H9 (cell line): Measurements from ENCODE around the gene PLEKHM3. TPM values are rescaled to one million over a fixed set of nuclear protein-coding genes. Genes with fewer than 3 reads are reported as not detected.

Source experiments
- DNase-seq: peaks from one replicate; pipeline ENCODE4 v3.0.0-alpha.2; 2017
- H2AFZ ChIP-seq: one replicate; pipeline ENCODE4 v1.6.1; 2013; ENCODE audit warnings: mild to moderate bottlenecking, low read length, control low read depth, moderate library complexity
- H2AK5ac ChIP-seq: 2 replicates; pipeline ENCODE4 v1.6.1; 2013; ENCODE audit warnings: low read length, control low read depth, mixed read lengths; ENCODE audit not compliant: insufficient read length
- H2BK120ac ChIP-seq: one replicate; pipeline ENCODE4 v1.6.1; 2013; ENCODE audit warnings: low read depth, mild to moderate bottlenecking, low read length, control low read depth, inconsistent platforms; ENCODE audit not compliant: poor library complexity, severe bottlenecking
- H2BK12ac ChIP-seq: 2 replicates; pipeline ENCODE4 v1.6.1; 2013; ENCODE audit warnings: low read length, control low read depth, mixed read lengths, low read depth; ENCODE audit not compliant: insufficient read length
- H2BK15ac ChIP-seq: 2 replicates; pipeline ENCODE4 v1.6.1; 2013; ENCODE audit warnings: low read depth, low read length, control low read depth
- H2BK20ac ChIP-seq: one replicate; pipeline ENCODE4 v1.6.1; 2013; ENCODE audit warnings: low read depth, mild to moderate bottlenecking, low read length, control low read depth, inconsistent platforms; ENCODE audit not compliant: poor library complexity, severe bottlenecking
- H2BK5ac ChIP-seq: 2 replicates; pipeline ENCODE4 v1.6.1; 2013; ENCODE audit warnings: low read length, control low read depth, mixed read lengths; ENCODE audit not compliant: insufficient read length
- H3K14ac ChIP-seq: 2 replicates; pipeline ENCODE4 v1.6.1; 2013; ENCODE audit warnings: low read length, control low read depth; ENCODE audit not compliant: insufficient read depth
- H3K18ac ChIP-seq: 2 replicates; pipeline ENCODE4 v1.6.1; 2013; ENCODE audit warnings: low read depth, mild to moderate bottlenecking, mixed read lengths, low read length, control low read depth; ENCODE audit not compliant: insufficient read length
- H3K23ac ChIP-seq: 2 replicates; pipeline ENCODE4 v1.6.1; 2013; ENCODE audit warnings: low read length, control low read depth, mixed read lengths, low read depth; ENCODE audit not compliant: insufficient read length
- H3K23me2 ChIP-seq: 2 replicates; pipeline ENCODE4 v1.6.1; 2013; ENCODE audit warnings: low read depth, mild to moderate bottlenecking, mixed read lengths, low read length, control low read depth; ENCODE audit not compliant: insufficient read length, poor library complexity, severe bottlenecking
- H3K27ac ChIP-seq: 2 replicates; pipeline ENCODE4 v1.5.1; 2013; ENCODE audit warnings: low read length, control low read depth, mixed read lengths, low read depth; ENCODE audit not compliant: insufficient read length
- H3K27me3 ChIP-seq: 2 replicates; pipeline ENCODE4 v1.6.1; 2013; ENCODE audit warnings: low read length, control low read depth, inconsistent platforms; ENCODE audit not compliant: insufficient read depth
- H3K4ac ChIP-seq: 2 replicates; pipeline ENCODE4 v1.6.1; 2013; ENCODE audit warnings: low read depth, mild to moderate bottlenecking, control low read depth, inconsistent platforms, low read length, moderate library complexity
- H3K4me1 ChIP-seq: 2 replicates; pipeline ENCODE4 v1.6.1; 2013; ENCODE audit warnings: low read length, control low read depth, inconsistent platforms; ENCODE audit not compliant: insufficient read depth
- H3K4me2 ChIP-seq: 2 replicates; pipeline ENCODE4 v1.6.1; 2013; ENCODE audit warnings: low read length, control low read depth, mixed read lengths; ENCODE audit not compliant: insufficient read length, insufficient read depth
- H3K56ac ChIP-seq: 2 replicates; pipeline ENCODE4 v1.6.1; 2013; ENCODE audit warnings: low read depth, mild to moderate bottlenecking, mixed read lengths, low read length, control low read depth; ENCODE audit not compliant: insufficient read length
- H3K79me1 ChIP-seq: 2 replicates; pipeline ENCODE4 v1.6.1; 2013; ENCODE audit warnings: low read depth, mild to moderate bottlenecking, moderate library complexity, low read length, control low read depth, inconsistent platforms; ENCODE audit not compliant: insufficient read depth, poor library complexity, severe bottlenecking
- H3K79me2 ChIP-seq: 2 replicates; pipeline ENCODE4 v1.6.1; 2013; ENCODE audit warnings: low read length, control low read depth, inconsistent platforms; ENCODE audit not compliant: insufficient read depth
- H3K9ac ChIP-seq: 2 replicates; pipeline ENCODE4 v1.6.1; 2013; ENCODE audit warnings: low read length, control low read depth, mixed read lengths; ENCODE audit not compliant: insufficient read length; ENCODE audit errors: extremely low read depth
- H3K9me3 ChIP-seq: one replicate; pipeline ENCODE4 v1.6.1; 2013; ENCODE audit warnings: low read depth, low read length, inconsistent platforms; ENCODE audit not compliant: control insufficient read depth
- H3T11ph ChIP-seq: one replicate; pipeline ENCODE4 v1.6.1; 2013; ENCODE audit warnings: mild to moderate bottlenecking, low read length, control low read depth, inconsistent platforms
- H4K20me1 ChIP-seq: one replicate; pipeline ENCODE4 v1.6.1; 2013; ENCODE audit not compliant: control insufficient read depth, insufficient read length, insufficient read depth
- H4K5ac ChIP-seq: 2 replicates; pipeline ENCODE4 v1.6.1; 2013; ENCODE audit warnings: low read depth, mild to moderate bottlenecking, mixed read lengths, low read length, control low read depth; ENCODE audit not compliant: insufficient read length
- H4K8ac ChIP-seq: replicated peaks from 2 replicates; pipeline ENCODE4 v1.6.1; 2013; ENCODE audit warnings: low read length, control low read depth, mixed read lengths, low read depth; ENCODE audit not compliant: insufficient read length
- H4K91ac ChIP-seq: 2 replicates; pipeline ENCODE4 v1.6.1; 2013; ENCODE audit warnings: low read depth, mild to moderate bottlenecking, moderate library complexity, mixed read lengths, low read length, control low read depth; ENCODE audit not compliant: insufficient read length
- H3K27ac Mint-ChIP-seq, 3 experiments: 2 replicates in 2 of 3; 3 replicates in 1 of 3; pipeline ENCODE4 v1.8.0; 2020 to 2021; ENCODE audit warnings: mixed read lengths in 3 of 3, mild to moderate bottlenecking in 1 of 3, moderate library complexity in 1 of 3
- H3K27me3 Mint-ChIP-seq: 2 replicates; pipeline ENCODE4 v1.8.0; 2021; ENCODE audit warnings: low read depth, mild to moderate bottlenecking, moderate library complexity, mixed read lengths
- H3K36me3 Mint-ChIP-seq, 3 experiments: 2 replicates in 2 of 3; 3 replicates in 1 of 3; pipeline ENCODE4 v1.8.0; 2020 to 2021; ENCODE audit warnings: low read depth in 3 of 3, mixed read lengths in 3 of 3; ENCODE audit not compliant: insufficient read depth in 1 of 3
- H3K4me1 Mint-ChIP-seq, 2 experiments: 2 replicates each; pipeline ENCODE4 v1.8.0; 2020; ENCODE audit warnings: mixed read lengths in 2 of 2
- H3K4me3 Mint-ChIP-seq, 2 experiments: 2 replicates in 1 of 2; 3 replicates in 1 of 2; pipeline ENCODE4 v1.8.0; 2020 to 2021; ENCODE audit warnings: mild to moderate bottlenecking in 2 of 2, mixed read lengths in 2 of 2, moderate library complexity in 1 of 2
- H3K9me3 Mint-ChIP-seq, 2 experiments: 2 replicates in 1 of 2; 3 replicates in 1 of 2; pipeline ENCODE4 v1.8.0; 2020; ENCODE audit warnings: mild to moderate bottlenecking in 2 of 2, mixed read lengths in 2 of 2, moderate library complexity in 1 of 2
- WGBS: extraction: QIAGEN DNeasy Blood & Tissue Kit; methylation state at CpG from one replicate; pipeline ENCODE4 v1.1.7; 2013; ENCODE audit warnings: missing lambda C conversion rate, low lambda C conversion rate, mixed read lengths; ENCODE audit not compliant: insufficient read length; ENCODE audit errors: extremely low coverage; 5-methylcytosine and 5-hydroxymethylcytosine counted together
- total RNA-seq: library from RNA; stranded (reverse); gene quantifications from 2 replicates; pipeline ENCODE4 v1.2.1, GENCODE V29; 2021
- TF ChIP-seq, protein P1 (sequence below): fragments of 200-600 bp; sonication (generic); conservative IDR thresholded peaks from 3 replicates; pipeline ENCODE4 v1.8.0; 2021; ENCODE audit warnings: antibody characterized with exemption, mild to moderate bottlenecking

Gene PLEKHM3
- total RNA-seq, 1 experiment from 2014 or later: 7.5 TPM

DNA sequence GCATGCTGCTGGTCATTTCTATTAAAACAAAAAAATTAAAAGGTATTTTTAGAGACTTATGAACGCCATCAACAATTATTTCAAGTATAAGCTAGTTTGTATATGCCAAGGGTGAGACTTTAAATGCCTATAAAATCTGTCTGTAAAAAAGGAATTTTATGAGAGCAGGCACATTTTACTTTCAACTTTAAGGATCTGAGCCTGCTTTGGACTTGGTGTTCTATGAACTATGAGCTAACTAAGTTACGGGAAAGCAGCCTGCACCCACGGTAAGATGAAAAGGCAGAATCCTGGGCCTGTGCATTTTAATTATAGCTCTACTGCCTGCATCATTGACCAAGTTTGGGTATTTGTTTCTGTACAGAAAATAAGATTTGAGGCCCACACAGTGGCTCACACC is 95.4 kb downstream of the PLEKHM3 start:
- Histone ChIP-seq H3K23ac (no peak overlapping the region), H4K20me1 (no peaks in the 10 kb centered on the region), H3K14ac (no peak overlapping the region), H3K56ac (no peak overlapping the region), H3K4ac (no peak overlapping the region), H3K4me1 (peaks cover 3% of the 10 kb centered on the region; the same call in 1 of the 2 replicates), H3K18ac (no peak overlapping the region), H3K9me3 (no peaks in the 10 kb centered on the region), H3K23me2 (no peaks in the 10 kb centered on the region), H3K27me3 (no peaks in the 10 kb centered on the region), H3K9ac (no peak overlapping the region), H3K79me1 (no peaks in the 10 kb centered on the region), H2BK12ac (no peak overlapping the region), H4K8ac (no peak overlapping the region), H2BK15ac (no peak overlapping the region), H3K4me2 (no peak overlapping the region), H2BK20ac (no peak overlapping the region), H4K91ac (no peak overlapping the region), H2AFZ (no peak overlapping the region), H2BK120ac (no peak overlapping the region), H3K27ac (no peak overlapping the region), H2BK5ac (no peak overlapping the region), H3T11ph (no peak overlapping the region), H2AK5ac (no peak overlapping the region), H3K79me2 (no peaks in the 10 kb centered on the region), H4K5ac (no peak overlapping the region)
- TF ChIP-seq, protein P1, sequence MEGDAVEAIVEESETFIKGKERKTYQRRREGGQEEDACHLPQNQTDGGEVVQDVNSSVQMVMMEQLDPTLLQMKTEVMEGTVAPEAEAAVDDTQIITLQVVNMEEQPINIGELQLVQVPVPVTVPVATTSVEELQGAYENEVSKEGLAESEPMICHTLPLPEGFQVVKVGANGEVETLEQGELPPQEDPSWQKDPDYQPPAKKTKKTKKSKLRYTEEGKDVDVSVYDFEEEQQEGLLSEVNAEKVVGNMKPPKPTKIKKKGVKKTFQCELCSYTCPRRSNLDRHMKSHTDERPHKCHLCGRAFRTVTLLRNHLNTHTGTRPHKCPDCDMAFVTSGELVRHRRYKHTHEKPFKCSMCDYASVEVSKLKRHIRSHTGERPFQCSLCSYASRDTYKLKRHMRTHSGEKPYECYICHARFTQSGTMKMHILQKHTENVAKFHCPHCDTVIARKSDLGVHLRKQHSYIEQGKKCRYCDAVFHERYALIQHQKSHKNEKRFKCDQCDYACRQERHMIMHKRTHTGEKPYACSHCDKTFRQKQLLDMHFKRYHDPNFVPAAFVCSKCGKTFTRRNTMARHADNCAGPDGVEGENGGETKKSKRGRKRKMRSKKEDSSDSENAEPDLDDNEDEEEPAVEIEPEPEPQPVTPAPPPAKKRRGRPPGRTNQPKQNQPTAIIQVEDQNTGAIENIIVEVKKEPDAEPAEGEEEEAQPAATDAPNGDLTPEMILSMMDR: no peak
- Mint-ChIP-seq H3K27ac (no peak overlapping the region), H3K4me1 (peaks cover 42% of the 10 kb centered on the region in 2 experiments), H3K9me3 (no peaks in the 10 kb centered on the region), H3K27me3 (no peaks in the 10 kb centered on the region), H3K36me3 (no peaks in the 10 kb centered on the region), H3K4me3 (no peak overlapping the region)
- no CpG with 5 or more reads among the region's 3 CpGs for WGBS
- no peak for DNase-seq
